Fibroblast of mammary gland (primary cell): Measurements from ENCODE around the gene LTN1.
A peak's percentile ranks its signal among the peaks of the same experiment; 100 is the strongest.

Experiments used
- DNase-seq: peaks from one replicate; pipeline ENCODE4 v3.0.0-alpha.2; 2010; ENCODE audit warnings: low read depth
- H3K4me3 ChIP-seq: 2 replicates; pipeline ENCODE4 v1.5.1; 2011; ENCODE audit warnings: low read depth, mild to moderate bottlenecking, low read length, moderate library complexity; ENCODE audit not compliant: control insufficient read depth
- CTCF ChIP-seq: conservative IDR thresholded peaks from 2 replicates; pipeline ENCODE4 v1.5.1; 2011; ENCODE audit warnings: low read depth, low read length, inconsistent platforms; ENCODE audit not compliant: control insufficient read depth, insufficient read depth

LTN1 gene

GRCh38 chr21:28986677-28987076, 6.0 kb downstream of the LTN1 start:
- H3K4me3 ChIP-seq = no peak overlapping the region

DNA sequence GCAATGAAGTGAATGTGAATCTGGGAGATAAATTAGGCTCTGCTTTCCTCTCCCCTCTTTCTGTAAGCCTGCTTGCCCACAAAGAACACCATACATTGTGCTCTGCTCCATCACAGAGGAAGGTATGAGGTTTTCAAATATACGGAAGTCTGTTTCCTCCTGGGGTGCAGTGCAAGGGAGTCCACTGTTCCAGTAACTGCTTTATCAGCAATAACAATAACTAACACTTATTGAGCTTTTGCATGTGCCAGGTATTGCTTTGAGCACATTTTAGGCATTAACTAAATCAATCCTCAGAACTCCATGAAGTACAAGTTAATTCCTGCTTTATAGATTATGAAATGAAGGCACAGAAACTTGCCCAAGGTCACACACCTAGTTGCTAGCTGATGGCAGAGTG, 10.0 kb downstream of the LTN1 start:
- no peak for TF ChIP-seq CTCF
- H3K4me3 ChIP-seq = no peak overlapping the region
- no peak for DNase-seq

More at GRCh38 chr21:28986677-28987076, 6.0 kb downstream of the LTN1 start:
- TF ChIP-seq CTCF = no peak
- DNase-seq = no peak

DNA sequence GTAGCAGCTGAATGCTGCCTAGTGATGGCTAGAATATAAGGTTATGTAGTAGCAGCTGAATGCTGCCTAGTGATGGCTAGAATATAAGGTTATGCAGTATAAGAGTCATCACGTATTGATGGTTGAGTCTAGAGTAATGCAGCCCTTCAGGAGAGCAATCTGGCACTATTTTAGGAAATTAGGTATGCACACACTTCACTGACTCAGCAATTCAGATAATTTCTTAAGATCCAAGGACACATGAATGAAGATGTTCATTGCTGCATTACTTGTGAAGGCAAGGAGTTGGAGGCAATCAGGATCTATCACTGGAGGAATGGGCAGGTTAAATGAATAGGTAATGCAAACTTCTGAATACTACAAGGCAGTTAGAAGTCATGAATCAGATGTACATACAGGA, 13.6 kb downstream of the LTN1 start:
- no peak for TF ChIP-seq CTCF
- DNase-seq = no peak
- H3K4me3 ChIP-seq = no peak overlapping the region

GRCh38 chr21:28975397-28975796, 17.3 kb downstream of the LTN1 start:
- no peak overlapping the region for H3K4me3 ChIP-seq
- peak; percentile 89 for DNase-seq
- TF ChIP-seq CTCF = no peak

DNA sequence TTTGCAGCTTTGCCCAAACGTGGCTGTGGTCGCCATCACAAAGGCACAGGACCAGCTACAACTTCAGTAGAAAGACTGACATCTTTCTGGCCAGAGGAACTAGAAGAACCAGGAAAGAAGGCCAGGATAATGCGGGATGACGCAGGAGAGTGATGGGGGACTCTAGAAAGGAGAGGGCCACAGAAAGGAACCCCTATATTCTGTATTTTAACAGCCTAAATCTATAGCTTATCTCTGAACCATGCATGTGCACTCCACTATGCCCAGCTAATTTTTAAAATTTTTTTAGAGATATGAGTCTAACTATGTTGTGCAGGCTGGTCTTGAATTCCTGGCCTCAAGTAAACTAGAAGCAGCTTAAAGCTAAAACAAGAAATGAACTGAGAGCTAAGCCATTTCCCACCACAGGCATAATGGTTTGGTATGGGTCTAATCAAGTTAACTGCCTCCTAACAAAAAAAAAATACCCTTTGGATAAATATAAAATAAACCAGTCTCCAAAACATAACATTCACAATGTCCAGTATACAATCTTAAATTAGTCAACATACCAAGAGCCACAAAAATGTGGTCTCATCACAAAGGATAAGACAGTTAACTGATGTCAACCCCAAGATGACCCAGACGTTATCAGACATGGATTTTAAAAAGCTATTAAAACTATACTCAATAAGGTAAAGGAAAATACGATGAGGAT, 18.0 kb downstream of the LTN1 start:
- TF ChIP-seq CTCF = no peak
- no peak for DNase-seq
- no peak overlapping the region for H3K4me3 ChIP-seq

GRCh38 chr21:28972398-28972797, 20.3 kb downstream of the LTN1 start:
- TF ChIP-seq CTCF = no peak
- DNase-seq = no peak
- H3K4me3 ChIP-seq = no peak overlapping the region

GRCh38 chr21:28971171-28971570, 21.5 kb downstream of the LTN1 start:
- TF ChIP-seq CTCF = no peak
- no peak overlapping the region for H3K4me3 ChIP-seq

More at GRCh38 chr21:28971171-28971570, 21.5 kb downstream of the LTN1 start:
- no peak for DNase-seq
